ENCODE results near the gene KIAA1671.

Gene KIAA1671

DNA sequence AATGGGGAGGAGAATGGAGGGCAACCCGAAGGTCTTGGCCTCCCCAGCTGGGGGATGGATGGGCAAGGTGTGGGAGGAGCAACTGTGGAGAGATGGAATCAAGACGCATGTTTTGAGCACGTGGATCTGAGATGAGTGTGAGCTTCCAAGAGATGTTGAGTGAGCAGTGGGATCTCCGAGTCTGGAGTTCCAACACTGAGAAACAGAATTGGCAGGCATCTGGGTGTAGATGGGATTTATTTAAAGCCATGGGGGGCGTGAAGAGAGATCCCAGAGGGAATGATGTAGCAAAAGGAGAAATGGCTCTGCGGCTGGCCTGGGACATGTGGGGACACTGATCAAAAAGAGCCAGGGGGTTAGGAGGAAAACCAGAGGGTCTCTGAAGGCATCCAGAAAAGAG is 95.6 kb downstream of the KIAA1671 start:
- TF ChIP-seq TAF1 (IDR thresholded peaks at IDR 0.05; ENCODE audit: borderline replicate concordance, insufficient read depth, low read length) (no peak), SIN3A (IDR thresholded peaks at IDR 0.05; ENCODE audit: borderline replicate concordance, insufficient read depth, low read length) (no peak), FOXP2 (optimal IDR thresholded peaks at IDR 0.05; ENCODE audit: borderline replicate concordance, extremely low read depth, extremely low read length, insufficient read depth) (no peak)
- TF ChIP-seq, protein P1, sequence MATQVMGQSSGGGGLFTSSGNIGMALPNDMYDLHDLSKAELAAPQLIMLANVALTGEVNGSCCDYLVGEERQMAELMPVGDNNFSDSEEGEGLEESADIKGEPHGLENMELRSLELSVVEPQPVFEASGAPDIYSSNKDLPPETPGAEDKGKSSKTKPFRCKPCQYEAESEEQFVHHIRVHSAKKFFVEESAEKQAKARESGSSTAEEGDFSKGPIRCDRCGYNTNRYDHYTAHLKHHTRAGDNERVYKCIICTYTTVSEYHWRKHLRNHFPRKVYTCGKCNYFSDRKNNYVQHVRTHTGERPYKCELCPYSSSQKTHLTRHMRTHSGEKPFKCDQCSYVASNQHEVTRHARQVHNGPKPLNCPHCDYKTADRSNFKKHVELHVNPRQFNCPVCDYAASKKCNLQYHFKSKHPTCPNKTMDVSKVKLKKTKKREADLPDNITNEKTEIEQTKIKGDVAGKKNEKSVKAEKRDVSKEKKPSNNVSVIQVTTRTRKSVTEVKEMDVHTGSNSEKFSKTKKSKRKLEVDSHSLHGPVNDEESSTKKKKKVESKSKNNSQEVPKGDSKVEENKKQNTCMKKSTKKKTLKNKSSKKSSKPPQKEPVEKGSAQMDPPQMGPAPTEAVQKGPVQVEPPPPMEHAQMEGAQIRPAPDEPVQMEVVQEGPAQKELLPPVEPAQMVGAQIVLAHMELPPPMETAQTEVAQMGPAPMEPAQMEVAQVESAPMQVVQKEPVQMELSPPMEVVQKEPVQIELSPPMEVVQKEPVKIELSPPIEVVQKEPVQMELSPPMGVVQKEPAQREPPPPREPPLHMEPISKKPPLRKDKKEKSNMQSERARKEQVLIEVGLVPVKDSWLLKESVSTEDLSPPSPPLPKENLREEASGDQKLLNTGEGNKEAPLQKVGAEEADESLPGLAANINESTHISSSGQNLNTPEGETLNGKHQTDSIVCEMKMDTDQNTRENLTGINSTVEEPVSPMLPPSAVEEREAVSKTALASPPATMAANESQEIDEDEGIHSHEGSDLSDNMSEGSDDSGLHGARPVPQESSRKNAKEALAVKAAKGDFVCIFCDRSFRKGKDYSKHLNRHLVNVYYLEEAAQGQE (IDR thresholded peaks at IDR 0.05; ENCODE audit: insufficient read depth in 1 of 2, low read depth in 2 of 2, low read length in 2 of 2): no peak

GRCh38 chr22:25048659-25049647 is 96.4 kb downstream of the KIAA1671 start:
- TF ChIP-seq SIN3A (IDR thresholded peaks at IDR 0.05; ENCODE audit: borderline replicate concordance, insufficient read depth, low read length): no peak
- TF ChIP-seq, protein P1 (IDR thresholded peaks at IDR 0.05; ENCODE audit: insufficient read depth in 1 of 2, low read depth in 2 of 2, low read length in 2 of 2): no peak
- TF ChIP-seq POLR2AphosphoS5 (IDR thresholded peaks at IDR 0.05; ENCODE audit: low read depth, low read length): no peak
- TF ChIP-seq TAF1 (IDR thresholded peaks at IDR 0.05; ENCODE audit: borderline replicate concordance, insufficient read depth, low read length): no peak
- TF ChIP-seq FOXP2 (optimal IDR thresholded peaks at IDR 0.05; ENCODE audit: borderline replicate concordance, extremely low read depth, extremely low read length, insufficient read depth): no peak

GRCh38 chr22:25049770-25050169 is 97.3 kb downstream of the KIAA1671 start:
- no peak for TF ChIP-seq FOXP2 (optimal IDR thresholded peaks at IDR 0.05; ENCODE audit: borderline replicate concordance, extremely low read depth, extremely low read length, insufficient read depth)
- TF ChIP-seq, protein P1 (IDR thresholded peaks at IDR 0.05; ENCODE audit: insufficient read depth in 1 of 2, low read depth in 2 of 2, low read length in 2 of 2): no peak
- no peak for TF ChIP-seq TAF1 (IDR thresholded peaks at IDR 0.05; ENCODE audit: borderline replicate concordance, insufficient read depth, low read length)

DNA sequence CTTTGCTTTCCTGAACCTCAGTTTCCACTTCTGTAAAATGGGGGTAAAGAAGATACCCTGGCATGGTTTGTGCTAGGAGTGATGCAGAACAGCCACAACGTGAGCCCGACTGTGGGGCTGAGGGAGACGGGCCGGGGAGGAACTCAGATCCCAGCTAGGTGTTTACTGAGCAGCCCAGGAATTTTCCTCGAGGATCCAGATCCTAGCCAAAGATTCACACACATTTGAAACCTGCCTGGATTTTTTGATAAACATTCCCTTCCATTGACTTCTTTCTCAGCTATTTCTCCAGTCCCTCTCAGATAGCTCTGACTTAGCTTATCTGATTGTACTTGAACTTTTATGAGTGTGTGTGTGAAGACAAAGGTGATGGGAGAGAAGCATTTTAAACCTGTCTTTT is 98.0 kb downstream of the KIAA1671 start:
- TF ChIP-seq SIN3A (IDR thresholded peaks at IDR 0.05; ENCODE audit: borderline replicate concordance, insufficient read depth, low read length) (no peak), POLR2AphosphoS5 (IDR thresholded peaks at IDR 0.05; ENCODE audit: low read depth, low read length) (no peak), FOXP2 (optimal IDR thresholded peaks at IDR 0.05; ENCODE audit: borderline replicate concordance, extremely low read depth, extremely low read length, insufficient read depth) (no peak), TAF1 (IDR thresholded peaks at IDR 0.05; ENCODE audit: borderline replicate concordance, insufficient read depth, low read length) (no peak)
- TF ChIP-seq, protein P1 (IDR thresholded peaks at IDR 0.05; ENCODE audit: insufficient read depth in 1 of 2, low read depth in 2 of 2, low read length in 2 of 2): no peak

Measured in PFSK-1 (cell line).